Adrenal gland (tissue), 5 donors: Measurements from ENCODE around the gene CELF2.

Experiments used
- POLR2A ChIP-seq, 2 donors: fragments of 450-650 bp; IDR thresholded peaks; one replicate each; pipeline ENCODE4 v1.6.1; 2017; ENCODE audit warnings: antibody characterized with exemption in 2 of 2, mild to moderate bottlenecking in 2 of 2, moderate library complexity in 1 of 2
- TF ChIP-seq, protein P1 (sequence below), 6 experiments: fragments of 450-650 bp in 4 of 6; fragments of 200-600 bp in 2 of 6; sonication (generic) in 1 of 6; IDR thresholded peaks; 1 replicate in 5 of 6; 2 replicates in 1 of 6; pipeline versions ENCODE4 v1.5.1 to v1.8.0; 2016 to 2021; ENCODE audit warnings: antibody characterized with exemption in 6 of 6, mild to moderate bottlenecking in 2 of 6, moderate library complexity in 1 of 6
- donor health status: DM: no; HTN: no; CAD: no.

DNA sequence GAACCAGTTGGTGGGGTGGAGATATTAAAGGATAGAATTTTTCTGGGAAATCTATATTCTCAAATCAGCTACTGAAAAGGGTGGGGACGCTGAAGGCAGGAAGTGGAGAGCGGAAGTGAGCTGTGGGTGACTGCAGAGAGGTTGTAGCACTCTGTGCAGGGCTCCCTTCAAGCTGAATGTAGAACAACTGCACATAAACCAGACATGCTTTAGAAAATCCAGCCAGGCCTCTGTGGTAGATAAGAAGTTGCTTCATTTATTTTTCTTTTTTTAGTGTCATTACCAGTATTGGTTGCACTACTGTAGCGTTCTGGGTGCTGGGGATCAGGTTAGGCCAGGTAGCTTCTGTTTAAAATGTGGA is 127.8 kb downstream of the CELF2 start:
- TF ChIP-seq, protein P1, sequence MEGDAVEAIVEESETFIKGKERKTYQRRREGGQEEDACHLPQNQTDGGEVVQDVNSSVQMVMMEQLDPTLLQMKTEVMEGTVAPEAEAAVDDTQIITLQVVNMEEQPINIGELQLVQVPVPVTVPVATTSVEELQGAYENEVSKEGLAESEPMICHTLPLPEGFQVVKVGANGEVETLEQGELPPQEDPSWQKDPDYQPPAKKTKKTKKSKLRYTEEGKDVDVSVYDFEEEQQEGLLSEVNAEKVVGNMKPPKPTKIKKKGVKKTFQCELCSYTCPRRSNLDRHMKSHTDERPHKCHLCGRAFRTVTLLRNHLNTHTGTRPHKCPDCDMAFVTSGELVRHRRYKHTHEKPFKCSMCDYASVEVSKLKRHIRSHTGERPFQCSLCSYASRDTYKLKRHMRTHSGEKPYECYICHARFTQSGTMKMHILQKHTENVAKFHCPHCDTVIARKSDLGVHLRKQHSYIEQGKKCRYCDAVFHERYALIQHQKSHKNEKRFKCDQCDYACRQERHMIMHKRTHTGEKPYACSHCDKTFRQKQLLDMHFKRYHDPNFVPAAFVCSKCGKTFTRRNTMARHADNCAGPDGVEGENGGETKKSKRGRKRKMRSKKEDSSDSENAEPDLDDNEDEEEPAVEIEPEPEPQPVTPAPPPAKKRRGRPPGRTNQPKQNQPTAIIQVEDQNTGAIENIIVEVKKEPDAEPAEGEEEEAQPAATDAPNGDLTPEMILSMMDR (IDR thresholded peaks at IDR 0.05): no peak
- no peak for TF ChIP-seq POLR2A (IDR thresholded peaks at IDR 0.05)
